Measurements from ENCODE around the gene COPG1.

The COPG1 gene

DNA sequence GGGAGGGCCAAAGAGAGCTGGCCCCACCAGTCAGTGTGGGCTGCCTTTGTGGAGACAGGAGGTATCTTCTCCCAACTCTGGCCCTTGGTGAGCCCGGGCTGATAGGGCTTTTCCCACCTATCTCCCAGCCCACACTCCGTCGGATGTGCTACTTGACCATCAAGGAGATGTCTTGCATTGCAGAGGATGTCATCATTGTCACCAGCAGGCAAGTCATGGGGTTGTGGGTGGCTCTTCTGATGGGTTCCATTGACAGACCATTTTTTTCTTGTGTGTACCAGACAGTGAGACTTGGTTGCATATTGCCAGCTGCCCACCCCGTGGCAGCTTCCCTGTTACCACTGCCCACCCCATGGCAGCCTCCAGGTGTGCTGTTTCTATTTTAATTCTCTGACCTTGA lies 3.3 kb downstream of the COPG1 start:
- TF ChIP-seq, protein P1, sequence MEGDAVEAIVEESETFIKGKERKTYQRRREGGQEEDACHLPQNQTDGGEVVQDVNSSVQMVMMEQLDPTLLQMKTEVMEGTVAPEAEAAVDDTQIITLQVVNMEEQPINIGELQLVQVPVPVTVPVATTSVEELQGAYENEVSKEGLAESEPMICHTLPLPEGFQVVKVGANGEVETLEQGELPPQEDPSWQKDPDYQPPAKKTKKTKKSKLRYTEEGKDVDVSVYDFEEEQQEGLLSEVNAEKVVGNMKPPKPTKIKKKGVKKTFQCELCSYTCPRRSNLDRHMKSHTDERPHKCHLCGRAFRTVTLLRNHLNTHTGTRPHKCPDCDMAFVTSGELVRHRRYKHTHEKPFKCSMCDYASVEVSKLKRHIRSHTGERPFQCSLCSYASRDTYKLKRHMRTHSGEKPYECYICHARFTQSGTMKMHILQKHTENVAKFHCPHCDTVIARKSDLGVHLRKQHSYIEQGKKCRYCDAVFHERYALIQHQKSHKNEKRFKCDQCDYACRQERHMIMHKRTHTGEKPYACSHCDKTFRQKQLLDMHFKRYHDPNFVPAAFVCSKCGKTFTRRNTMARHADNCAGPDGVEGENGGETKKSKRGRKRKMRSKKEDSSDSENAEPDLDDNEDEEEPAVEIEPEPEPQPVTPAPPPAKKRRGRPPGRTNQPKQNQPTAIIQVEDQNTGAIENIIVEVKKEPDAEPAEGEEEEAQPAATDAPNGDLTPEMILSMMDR (IDR thresholded peaks at IDR 0.05; ENCODE audit: borderline replicate concordance, control extremely low read depth, extremely low read depth, insufficient read depth, missing control alignments), result no peak
- in situ Hi-C loops (cut with MboI; ENCODE audit: low sequenced_read_pairs, unreplicated experiment), result no loop called here

DNA sequence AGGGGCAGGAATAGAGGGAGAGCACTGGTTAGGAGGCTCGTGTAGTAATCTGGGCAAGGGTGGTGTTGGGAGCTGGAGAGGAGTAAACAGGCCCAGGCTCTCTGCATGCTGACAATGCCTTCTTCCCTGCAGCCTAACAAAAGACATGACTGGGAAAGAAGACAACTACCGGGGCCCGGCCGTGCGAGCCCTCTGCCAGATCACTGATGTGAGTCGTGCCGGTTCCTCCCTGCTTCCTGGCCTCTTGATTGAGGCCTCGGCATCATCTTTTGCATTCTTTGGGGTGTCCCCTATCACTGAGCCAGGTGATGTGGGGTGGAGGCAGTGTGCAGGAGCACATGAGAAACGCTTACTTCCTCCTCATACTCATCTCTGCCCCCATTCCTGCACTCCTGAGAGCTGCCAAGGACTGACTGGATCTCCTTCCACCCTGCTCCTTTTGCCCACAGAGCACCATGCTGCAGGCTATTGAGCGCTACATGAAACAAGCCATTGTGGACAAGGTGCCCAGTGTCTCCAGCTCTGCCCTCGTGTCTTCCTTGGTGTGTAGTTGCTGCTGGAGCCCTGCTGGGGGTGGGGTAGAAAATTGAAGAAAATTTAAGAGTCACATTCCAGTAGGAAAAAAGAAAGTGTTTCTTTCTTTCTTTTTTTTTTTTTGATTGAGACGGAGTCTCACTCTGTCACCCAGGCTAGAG lies 5.3 kb downstream of the COPG1 start:
- DNase-seq (ENCODE audit: low spot score), result no peak
- TF ChIP-seq, protein P1 (IDR thresholded peaks at IDR 0.05; ENCODE audit: borderline replicate concordance, control extremely low read depth, extremely low read depth, insufficient read depth, missing control alignments), result no peak
- in situ Hi-C loops (cut with MboI; ENCODE audit: low sequenced_read_pairs, unreplicated experiment), result no loop called here

More for the DNA sequence above, 3.3 kb downstream of the COPG1 start:
- no peak for DNase-seq (ENCODE audit: low spot score)

DNA sequence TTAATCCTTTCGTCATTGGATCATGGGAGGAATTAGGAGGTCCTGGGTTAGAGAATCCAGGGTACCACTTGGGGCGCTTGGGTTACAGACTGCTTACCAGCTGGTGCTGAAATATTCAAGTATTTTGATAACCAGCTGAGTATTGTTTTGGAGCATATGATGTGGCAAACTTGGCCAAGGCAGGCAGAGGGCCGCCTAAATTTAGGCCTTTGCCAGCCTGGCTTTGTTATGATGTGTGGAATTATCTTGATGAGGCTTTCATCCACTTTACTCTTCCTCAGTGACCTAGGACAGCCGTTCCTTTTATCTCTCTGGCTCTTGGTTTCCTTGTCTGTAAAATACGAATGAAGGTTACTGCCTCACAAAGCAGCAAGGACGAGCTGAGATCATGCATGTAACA lies 6.9 kb downstream of the COPG1 start:
- TF ChIP-seq, protein P1 (IDR thresholded peaks at IDR 0.05; ENCODE audit: borderline replicate concordance, control extremely low read depth, extremely low read depth, insufficient read depth, missing control alignments), result no peak
- in situ Hi-C loops (cut with MboI; ENCODE audit: low sequenced_read_pairs, unreplicated experiment), result no loop called here
- DNase-seq (ENCODE audit: low spot score), result no peak

DNA sequence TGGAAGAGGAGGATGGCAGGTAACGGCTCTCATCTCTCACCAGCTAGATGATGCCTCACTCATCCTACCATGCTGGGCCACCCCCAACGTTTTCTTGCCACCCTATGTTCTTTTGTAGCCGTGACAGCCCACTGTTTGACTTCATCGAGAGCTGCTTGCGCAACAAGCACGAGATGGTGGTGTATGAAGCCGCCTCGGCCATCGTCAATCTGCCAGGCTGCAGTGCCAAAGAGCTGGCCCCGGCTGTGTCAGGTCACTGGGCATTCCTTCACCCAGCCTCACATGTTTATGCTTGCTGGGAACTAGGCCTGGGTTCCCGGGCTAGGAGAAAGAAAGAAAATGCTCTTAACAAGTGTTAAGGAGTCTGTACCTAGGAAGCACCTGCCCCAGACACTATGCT lies 8.2 kb downstream of the COPG1 start:
- TF ChIP-seq, protein P1 (IDR thresholded peaks at IDR 0.05; ENCODE audit: borderline replicate concordance, control extremely low read depth, extremely low read depth, insufficient read depth, missing control alignments), result no peak
- no peak for DNase-seq (ENCODE audit: low spot score)
- in situ Hi-C loops (cut with MboI; ENCODE audit: low sequenced_read_pairs, unreplicated experiment), result no loop called here

DNA sequence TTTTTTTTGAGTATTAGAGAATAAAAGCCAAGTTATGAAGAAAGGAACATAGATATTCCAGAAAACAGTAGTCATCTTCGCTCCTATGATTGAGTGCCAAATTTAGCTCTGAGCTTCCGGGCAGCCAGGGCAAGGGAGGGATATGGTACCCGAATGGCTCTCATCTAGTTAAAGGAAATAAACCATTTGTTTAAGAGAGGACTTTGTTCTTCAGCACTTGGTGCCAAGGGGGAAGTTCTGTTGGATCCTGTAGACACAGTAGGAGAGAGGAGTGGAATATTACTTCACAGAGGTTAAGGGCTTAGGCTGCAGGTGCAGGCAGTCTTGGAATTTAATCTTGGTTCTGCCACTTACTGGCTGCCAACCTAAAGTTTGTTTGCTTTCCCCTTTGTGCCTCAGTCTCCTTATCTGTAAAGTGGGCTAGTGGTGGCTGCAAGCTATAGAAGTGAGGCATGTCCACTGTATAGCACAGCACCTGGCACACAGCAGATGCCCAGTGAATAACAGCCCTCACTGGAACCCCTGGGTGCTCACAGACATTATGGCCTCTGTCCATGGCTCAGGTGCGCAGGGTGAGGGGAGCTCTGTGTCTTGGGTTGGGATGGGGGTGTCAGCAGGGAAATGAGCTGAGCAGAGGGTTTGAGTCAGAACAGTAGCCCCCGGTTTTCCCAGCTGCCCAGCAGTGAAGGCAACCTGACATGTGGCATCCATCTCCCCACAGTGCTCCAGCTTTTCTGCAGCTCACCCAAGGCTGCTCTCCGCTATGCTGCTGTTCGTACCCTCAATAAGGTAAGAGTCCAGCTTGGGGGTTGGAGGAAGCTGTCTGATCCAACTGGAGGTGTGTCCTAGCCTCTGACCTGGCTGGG lies 10.4 kb downstream of the COPG1 start:
- in situ Hi-C loops (cut with MboI; ENCODE audit: low sequenced_read_pairs, unreplicated experiment), result no loop called here
- TF ChIP-seq, protein P1 (IDR thresholded peaks at IDR 0.05; ENCODE audit: borderline replicate concordance, control extremely low read depth, extremely low read depth, insufficient read depth, missing control alignments), result no peak
- no peak for DNase-seq (ENCODE audit: low spot score)

DNA sequence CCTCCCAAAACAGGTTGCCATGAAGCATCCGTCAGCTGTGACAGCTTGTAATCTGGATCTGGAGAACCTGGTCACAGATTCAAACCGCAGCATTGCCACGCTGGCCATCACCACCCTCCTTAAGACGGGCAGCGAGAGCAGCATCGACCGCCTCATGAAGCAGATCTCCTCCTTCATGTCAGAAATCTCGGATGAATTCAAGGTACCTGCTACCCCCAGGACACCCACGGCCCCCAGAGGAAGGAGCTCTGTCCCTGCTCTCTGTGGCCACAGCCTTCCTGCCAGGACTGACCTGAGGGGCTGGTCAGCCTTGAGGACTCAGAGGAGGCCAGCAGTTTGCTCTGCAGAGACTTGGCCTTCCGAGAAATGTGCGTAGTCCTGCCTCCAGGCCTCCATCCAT lies 11.2 kb downstream of the COPG1 start:
- TF ChIP-seq, protein P1 (IDR thresholded peaks at IDR 0.05; ENCODE audit: borderline replicate concordance, control extremely low read depth, extremely low read depth, insufficient read depth, missing control alignments), result no peak
- DNase-seq (ENCODE audit: low spot score), result no peak
- in situ Hi-C loops (cut with MboI; ENCODE audit: low sequenced_read_pairs, unreplicated experiment), result no loop called here

All from GM13976 (cell line).